DOHH2 (cell line): ENCODE data around the gene MACF1.

Source experiments
- EZH2phosphoT487 ChIP-seq: fragments of 200-600 bp; sonication (generic); IDR thresholded peaks from 2 replicates; pipeline ENCODE4 v1.6.1; 2017; ENCODE audit warnings: borderline replicate concordance, mild to moderate bottlenecking, antibody characterized with exemption, low read length, moderate library complexity, mixed read lengths
- TF ChIP-seq, protein P1 (sequence below): fragments of 200-600 bp; sonication (generic); IDR thresholded peaks from one replicate; pipeline ENCODE4 v1.5.1; 2014; ENCODE audit warnings: antibody characterized with exemption, mild to moderate bottlenecking, low read depth, low read length; ENCODE audit not compliant: poor library complexity, severe bottlenecking

- TF ChIP-seq, protein P1, sequence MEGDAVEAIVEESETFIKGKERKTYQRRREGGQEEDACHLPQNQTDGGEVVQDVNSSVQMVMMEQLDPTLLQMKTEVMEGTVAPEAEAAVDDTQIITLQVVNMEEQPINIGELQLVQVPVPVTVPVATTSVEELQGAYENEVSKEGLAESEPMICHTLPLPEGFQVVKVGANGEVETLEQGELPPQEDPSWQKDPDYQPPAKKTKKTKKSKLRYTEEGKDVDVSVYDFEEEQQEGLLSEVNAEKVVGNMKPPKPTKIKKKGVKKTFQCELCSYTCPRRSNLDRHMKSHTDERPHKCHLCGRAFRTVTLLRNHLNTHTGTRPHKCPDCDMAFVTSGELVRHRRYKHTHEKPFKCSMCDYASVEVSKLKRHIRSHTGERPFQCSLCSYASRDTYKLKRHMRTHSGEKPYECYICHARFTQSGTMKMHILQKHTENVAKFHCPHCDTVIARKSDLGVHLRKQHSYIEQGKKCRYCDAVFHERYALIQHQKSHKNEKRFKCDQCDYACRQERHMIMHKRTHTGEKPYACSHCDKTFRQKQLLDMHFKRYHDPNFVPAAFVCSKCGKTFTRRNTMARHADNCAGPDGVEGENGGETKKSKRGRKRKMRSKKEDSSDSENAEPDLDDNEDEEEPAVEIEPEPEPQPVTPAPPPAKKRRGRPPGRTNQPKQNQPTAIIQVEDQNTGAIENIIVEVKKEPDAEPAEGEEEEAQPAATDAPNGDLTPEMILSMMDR = no peak
- TF ChIP-seq EZH2phosphoT487 = no peak
Measured at GRCh38 chr1:39508857-39509305, 304.4 kb downstream of the MACF1 start.
